GM13976 (cell line): ENCODE results near the gene HES4.
"Not testable (repeated sequence)": the region's sequence is repeated elsewhere in the genome, so short reads cannot be mapped to it uniquely, and the experiment has no call there.

Source experiments
- DNase-seq: peaks from one replicate; pipeline ENCODE4 v3.0.0; 2012; ENCODE audit warnings: low spot score
- in situ Hi-C: fragments of 300-500 bp; cut with MboI; formaldehyde crosslinking; loops from one replicate; pipeline ENCODE4 v1.12.0; 2022; ENCODE audit warnings: low sequenced_read_pairs, mixed read lengths, inconsistent platforms; ENCODE audit not compliant: unreplicated experiment
- TF ChIP-seq, protein P1 (sequence below): IDR thresholded peaks from 2 replicates; pipeline ENCODE4 v1.5.1; 2012; ENCODE audit warnings: borderline replicate concordance, mild to moderate bottlenecking; ENCODE audit not compliant: insufficient read depth; ENCODE audit errors: extremely low read depth, missing control alignments, control extremely low read depth

The HES4 gene

GRCh38 chr1:995665-996633 is 3.9 kb downstream of the HES4 start:
- in situ Hi-C loops: no loop called here
- no peak for DNase-seq
- TF ChIP-seq, protein P1, sequence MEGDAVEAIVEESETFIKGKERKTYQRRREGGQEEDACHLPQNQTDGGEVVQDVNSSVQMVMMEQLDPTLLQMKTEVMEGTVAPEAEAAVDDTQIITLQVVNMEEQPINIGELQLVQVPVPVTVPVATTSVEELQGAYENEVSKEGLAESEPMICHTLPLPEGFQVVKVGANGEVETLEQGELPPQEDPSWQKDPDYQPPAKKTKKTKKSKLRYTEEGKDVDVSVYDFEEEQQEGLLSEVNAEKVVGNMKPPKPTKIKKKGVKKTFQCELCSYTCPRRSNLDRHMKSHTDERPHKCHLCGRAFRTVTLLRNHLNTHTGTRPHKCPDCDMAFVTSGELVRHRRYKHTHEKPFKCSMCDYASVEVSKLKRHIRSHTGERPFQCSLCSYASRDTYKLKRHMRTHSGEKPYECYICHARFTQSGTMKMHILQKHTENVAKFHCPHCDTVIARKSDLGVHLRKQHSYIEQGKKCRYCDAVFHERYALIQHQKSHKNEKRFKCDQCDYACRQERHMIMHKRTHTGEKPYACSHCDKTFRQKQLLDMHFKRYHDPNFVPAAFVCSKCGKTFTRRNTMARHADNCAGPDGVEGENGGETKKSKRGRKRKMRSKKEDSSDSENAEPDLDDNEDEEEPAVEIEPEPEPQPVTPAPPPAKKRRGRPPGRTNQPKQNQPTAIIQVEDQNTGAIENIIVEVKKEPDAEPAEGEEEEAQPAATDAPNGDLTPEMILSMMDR: no peak

- DNase-seq, in situ Hi-C loops: not testable (repeated sequence)
These were observed 5.4 kb downstream of the HES4 start for GRCh38 chr1:994546-994945.

DNA sequence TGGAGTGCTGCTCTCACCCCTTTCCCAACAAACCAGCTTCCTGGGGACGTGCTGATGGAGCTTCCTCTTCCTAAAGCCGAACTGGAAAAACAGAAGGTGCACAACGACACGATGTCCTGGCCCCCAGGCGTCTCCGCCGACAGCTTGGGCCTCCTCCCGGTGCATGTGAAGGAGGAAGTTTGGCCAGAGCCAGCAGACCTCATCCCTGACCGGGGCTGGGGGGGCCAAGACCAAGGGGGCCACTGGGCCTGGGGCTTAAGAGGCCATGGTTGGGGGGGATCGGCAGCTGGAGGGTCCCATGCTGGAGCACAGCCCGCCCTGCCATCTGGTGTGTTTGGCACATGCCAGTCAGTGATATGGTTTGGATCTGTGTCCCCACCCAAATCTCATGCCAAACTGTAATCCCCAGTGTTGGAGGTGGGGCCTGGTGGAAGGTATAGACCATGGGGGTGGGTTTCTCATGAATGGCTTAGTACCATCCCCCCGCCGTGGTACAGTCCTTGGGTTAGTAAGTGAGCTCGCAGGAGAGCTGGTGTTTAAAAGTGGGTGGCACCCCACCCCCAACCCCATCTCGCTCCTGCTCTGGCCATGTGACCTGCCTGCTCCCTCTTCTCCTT is 6.4 kb downstream of the HES4 start:
- TF ChIP-seq, protein P1: no peak
- in situ Hi-C loops: no loop called here
- DNase-seq: no peak

DNA sequence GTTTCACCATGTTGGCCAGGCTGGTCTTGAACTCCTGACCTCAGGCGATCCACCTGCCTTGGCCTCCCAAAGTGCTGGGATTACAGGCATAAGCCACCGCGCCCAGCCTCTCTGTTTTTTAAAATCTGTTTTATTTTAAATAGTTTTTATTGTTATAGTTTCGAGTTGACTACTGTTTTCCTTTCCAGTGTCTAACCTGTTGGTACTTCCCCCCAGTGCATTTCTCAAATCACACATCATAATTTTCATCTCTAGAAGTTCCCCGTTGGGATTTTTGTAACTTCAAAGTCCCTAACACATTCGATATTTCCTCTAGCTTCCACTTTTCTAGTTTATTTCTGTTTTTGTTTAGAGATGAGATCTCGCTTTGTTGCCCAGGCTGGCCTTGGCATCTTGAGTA is 7.5 kb downstream of the HES4 start:
- DNase-seq: peak; percentile 74
- TF ChIP-seq, protein P1: no peak
- in situ Hi-C loops: no loop called here

GRCh38 chr1:991895-992294 is 8.0 kb downstream of the HES4 start:
- in situ Hi-C loops: no loop called here
- no peak for DNase-seq
- TF ChIP-seq, protein P1: no peak

DNA sequence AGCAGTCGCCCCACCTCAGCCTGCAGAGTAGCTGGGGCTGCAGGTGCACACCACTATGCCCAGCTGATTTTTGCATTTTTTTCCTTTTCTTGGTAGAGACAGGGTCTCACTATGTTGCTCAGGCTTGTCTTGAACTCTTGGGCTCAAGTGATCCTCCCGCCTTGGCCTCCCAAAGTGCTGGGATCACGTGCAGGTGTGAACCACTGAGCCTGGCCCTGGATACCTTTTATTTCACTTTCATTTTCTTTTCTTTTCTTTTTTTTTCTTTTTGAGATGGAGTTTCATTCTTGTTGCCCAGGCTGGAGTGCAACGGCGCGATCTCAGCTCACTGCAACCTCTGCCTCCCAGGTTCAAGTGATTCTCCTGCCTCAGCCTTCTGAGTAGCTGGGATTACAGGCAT is 8.6 kb downstream of the HES4 start:
- in situ Hi-C loops, DNase-seq: not testable (repeated sequence)

- in situ Hi-C loops, DNase-seq: not testable (repeated sequence)
These were observed 11.8 kb downstream of the HES4 start for GRCh38 chr1:988061-988460.

DNA sequence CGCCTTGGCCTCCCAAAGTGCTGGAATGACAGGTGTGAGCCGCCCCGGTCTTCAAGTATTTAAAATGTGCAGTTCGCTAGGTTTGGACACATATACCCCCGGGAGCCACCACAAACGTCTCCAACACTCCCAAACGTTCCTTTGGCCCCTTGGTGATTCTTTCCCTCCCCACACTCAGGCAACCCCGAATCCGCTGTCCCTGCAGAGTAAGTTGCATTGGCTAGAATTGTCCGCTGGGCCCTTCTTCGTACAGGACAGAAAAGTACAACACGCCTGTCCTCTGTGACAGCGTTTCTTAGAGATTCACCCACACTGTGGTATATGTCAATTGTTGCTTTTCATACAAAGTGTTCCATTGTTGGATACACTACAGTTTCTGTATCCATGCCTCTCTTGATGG is 14.8 kb downstream of the HES4 start:
- in situ Hi-C loops: no loop called here
- DNase-seq: no peak
- TF ChIP-seq, protein P1: no peak
